Left renal cortex interstitium (tissue), 4 donors: ENCODE results near the gene GPR183. TPM values are rescaled to one million over a fixed set of nuclear protein-coding genes. Genes with fewer than 3 reads are reported as not detected.

Source experiments
- DNase-seq, 4 donors: peaks; one replicate each; pipeline ENCODE4 v3.0.0-alpha.2; 2013; ENCODE audit warnings: low read depth in 4 of 4, low spot score in 2 of 4, missing footprints in 1 of 4
- polyA plus RNA-seq, 4 donors: library from polyadenylated mRNA; unstranded; fragments of 120-200 nt; gene quantifications; one replicate each; pipeline ENCODE4 v1.2.1, GENCODE V29; 2013; ENCODE audit not compliant: insufficient read length in 4 of 4

The GPR183 gene
- polyA plus RNA-seq, 4 donors = 2.1 to 5.0 (median 2.3) TPM

GRCh38 chr13:99313501-99313900 lies 6.3 kb upstream of the GPR183 start:
- no peak for DNase-seq

- DNase-seq = no peak
These were observed 5.3 kb upstream of the GPR183 start for GRCh38 chr13:99312493-99312883.

GRCh38 chr13:99311748-99312492 lies 4.7 kb upstream of the GPR183 start:
- no peak for DNase-seq

- no peak for DNase-seq
These were observed 3.9 kb upstream of the GPR183 start for GRCh38 chr13:99311137-99311536.

GRCh38 chr13:99310382-99311031 lies 3.3 kb upstream of the GPR183 start:
- DNase-seq = no peak

GRCh38 chr13:99308471-99309087 lies 1.4 kb upstream of the GPR183 start:
- no peak for DNase-seq

GRCh38 chr13:99307648-99308339 lies 595 bp upstream of the GPR183 start:
- no peak for DNase-seq

GRCh38 chr13:99305566-99305965 lies 1.6 kb downstream of the GPR183 start:
- no peak for DNase-seq

- no peak for DNase-seq
These were observed 2.0 kb downstream of the GPR183 start for GRCh38 chr13:99305158-99305557.

GRCh38 chr13:99304541-99304940 lies 2.7 kb downstream of the GPR183 start:
- DNase-seq = no peak

GRCh38 chr13:99303863-99304521 lies 3.2 kb downstream of the GPR183 start:
- no peak for DNase-seq

GRCh38 chr13:99302637-99303505 lies 4.3 kb downstream of the GPR183 start:
- no peak for DNase-seq

GRCh38 chr13:99301913-99302636 lies 5.1 kb downstream of the GPR183 start:
- DNase-seq = no peak

- no peak for DNase-seq
These were observed 6.0 kb downstream of the GPR183 start for GRCh38 chr13:99301056-99301838.

GRCh38 chr13:99299920-99300341 lies 7.3 kb downstream of the GPR183 start:
- no peak for DNase-seq

- DNase-seq = no peak
These were observed 7.8 kb downstream of the GPR183 start for GRCh38 chr13:99299256-99299919.

GRCh38 chr13:99298056-99298455 lies 9.1 kb downstream of the GPR183 start:
- no peak for DNase-seq

GRCh38 chr13:99297331-99297730 lies 9.9 kb downstream of the GPR183 start:
- no peak for DNase-seq
